Measurements from ENCODE around the gene ITPK1.

- TF ChIP-seq CTCF (IDR thresholded peaks at IDR 0.05) (no peak), POLR2A (IDR thresholded peaks at IDR 0.05) (no peak)
Measured at GRCh38 chr14:93121030-93121834, 5.5 kb upstream of the ITPK1 start.
